RWPE1 (cell line): ENCODE data around the gene EPHB2.

ENCODE experiments used
- CTCF ChIA-PET: fragments of 350-600 bp; sonication (Branson Sonifier 250); formaldehyde crosslinking; extraction: SDS; loops from one replicate; lab custom pipeline; 2021; lab: Yijun Ruan, JAX
- POLR2A ChIA-PET: fragments of 400-600 bp; formaldehyde crosslinking; extraction: SDS; loops from one replicate; lab custom pipeline; 2020; ENCODE audit warnings: antibody characterized with exemption; ENCODE audit not compliant: low non-redundant PET; lab: Yijun Ruan, JAX
- DNase-seq: peaks from one replicate; pipeline ENCODE4 v3.0.0; 2012; ENCODE audit warnings: low spot score
- H3K27ac ChIP-seq: fragments of 450-650 bp; 2 replicates; pipeline ENCODE4 v1.5.1; 2017
- CTCF ChIP-seq: fragments of 450-650 bp; conservative IDR thresholded peaks from 2 replicates; pipeline ENCODE4 v1.5.1; 2017; ENCODE audit warnings: low read depth, mild to moderate bottlenecking

EPHB2 gene

GRCh38 chr1:22772014-22772413, 61.4 kb downstream of the EPHB2 start:
- no peak for DNase-seq
- CTCF ChIA-PET, result no interaction called here
- TF ChIP-seq CTCF, result no peak
- no peak overlapping the region for H3K27ac ChIP-seq
- POLR2A ChIA-PET, result no interaction called here

DNA sequence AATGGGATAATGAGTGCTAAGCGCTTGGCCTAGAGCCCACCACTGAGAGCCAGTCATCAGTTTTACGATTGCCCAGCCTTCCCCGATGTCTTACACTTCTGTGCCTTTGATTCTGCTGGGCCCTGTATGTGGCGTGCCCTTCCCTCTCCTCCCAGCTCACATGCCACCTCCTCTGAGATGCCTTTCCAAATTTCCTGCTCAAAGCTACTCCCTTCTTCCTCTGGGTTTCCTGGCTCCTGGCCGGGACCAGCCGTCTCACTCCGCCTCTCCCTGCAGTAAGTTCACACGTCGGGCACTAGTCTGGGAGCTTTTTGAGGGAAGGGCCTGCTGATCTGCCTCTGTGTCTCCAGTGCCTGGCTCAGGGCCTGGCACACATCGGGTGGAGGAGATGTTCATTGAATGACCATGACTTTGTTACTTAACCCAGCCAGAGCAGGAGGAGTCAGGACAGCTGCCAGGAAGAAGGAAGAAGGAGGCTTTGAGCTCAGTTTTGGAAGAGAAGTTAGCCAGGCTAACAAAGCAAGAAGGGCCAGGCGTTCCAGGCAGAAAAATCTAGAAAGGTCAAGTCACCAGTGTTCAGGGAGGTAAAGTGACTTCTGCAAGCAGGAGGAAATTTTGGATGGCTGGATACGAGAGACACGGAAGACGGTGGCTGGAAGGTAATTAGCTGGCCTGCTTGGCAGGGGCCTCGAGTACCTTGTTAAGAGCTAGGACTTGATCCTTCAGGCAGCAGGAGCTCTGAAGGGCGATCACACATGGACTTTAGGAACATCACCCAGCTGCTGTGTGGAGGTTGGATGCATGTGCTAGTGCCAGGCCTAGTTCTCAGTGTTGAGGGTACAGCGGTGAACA, 63.6 kb downstream of the EPHB2 start:
- POLR2A ChIA-PET, result no interaction called here
- no peak for DNase-seq

GRCh38 chr1:22774833-22775182, 64.2 kb downstream of the EPHB2 start:
- TF ChIP-seq CTCF, result no peak
- DNase-seq, result no peak
- H3K27ac ChIP-seq, result peak overlapping the region; percentile 42; the same call in 1 of the 2 replicates
- CTCF ChIA-PET, result no interaction called here
- POLR2A ChIA-PET, result no interaction called here

More for the DNA sequence above, 63.6 kb downstream of the EPHB2 start:
- CTCF ChIA-PET, result no interaction called here
- no peak for TF ChIP-seq CTCF
- peak overlapping the region; percentile 42 for H3K27ac ChIP-seq

DNA sequence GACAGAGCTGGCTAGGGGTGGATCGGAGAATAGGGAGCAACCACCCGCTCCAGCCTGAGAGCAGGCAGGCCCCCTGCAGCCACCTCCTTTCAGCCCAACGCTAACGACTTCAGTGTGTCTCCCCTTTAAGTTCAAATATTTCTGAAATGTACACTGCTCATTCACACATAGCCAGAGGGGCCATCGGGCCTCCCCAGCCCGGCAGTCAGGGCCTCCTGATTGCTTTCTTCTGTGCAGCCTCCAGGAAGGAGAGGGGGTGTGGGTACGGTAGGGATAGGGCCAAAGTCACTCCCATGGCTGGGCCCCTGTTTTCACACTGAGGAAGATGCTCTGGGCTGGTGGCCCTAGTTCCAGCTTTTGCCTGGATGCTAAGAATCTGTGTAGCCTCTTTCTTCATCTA, 64.8 kb downstream of the EPHB2 start:
- DNase-seq, result no peak
- H3K27ac ChIP-seq, result no peak overlapping the region
- TF ChIP-seq CTCF, result no peak
- POLR2A ChIA-PET, result no interaction called here
- CTCF ChIA-PET, result interaction anchor here (0.6 kb wide), 1 partner anchor 466 kb away, joined by 3 read pairs; no protein-coding TSS in a partner anchor

DNA sequence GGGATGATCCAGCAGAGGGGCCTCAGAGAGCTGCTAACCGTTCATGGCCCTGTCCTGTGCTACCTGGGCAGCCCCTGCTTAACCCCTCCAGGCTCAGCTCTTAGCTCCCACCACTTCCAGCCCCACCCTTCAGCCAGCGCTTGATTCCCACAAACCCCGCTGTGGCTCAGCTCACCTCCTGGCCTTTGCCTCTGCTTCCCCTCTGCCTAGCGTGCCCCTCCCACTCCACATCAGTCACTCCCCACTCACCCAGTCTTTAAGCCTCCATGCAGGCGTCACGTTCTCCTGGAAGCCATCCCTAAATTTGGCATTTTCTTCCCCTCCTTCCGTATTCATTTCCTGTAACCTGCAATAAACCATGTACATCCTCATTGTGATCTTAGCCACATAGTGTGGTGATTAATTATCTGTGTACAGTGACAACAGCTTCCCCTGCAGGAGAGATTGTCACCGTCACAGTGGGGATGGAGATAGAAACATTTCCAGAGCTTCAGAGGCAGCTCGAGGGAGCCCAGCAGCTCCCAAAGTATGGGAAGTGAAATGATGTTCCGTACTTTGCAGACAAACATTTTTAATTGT, 65.5 kb downstream of the EPHB2 start:
- H3K27ac ChIP-seq, result no peak overlapping the region
- no peak for DNase-seq
- CTCF ChIA-PET, result interaction anchor here (0.6 kb wide), 1 partner anchor 465 kb away, joined by 3 read pairs; no protein-coding TSS in a partner anchor
- TF ChIP-seq CTCF, result no peak
- POLR2A ChIA-PET, result no interaction called here

DNA sequence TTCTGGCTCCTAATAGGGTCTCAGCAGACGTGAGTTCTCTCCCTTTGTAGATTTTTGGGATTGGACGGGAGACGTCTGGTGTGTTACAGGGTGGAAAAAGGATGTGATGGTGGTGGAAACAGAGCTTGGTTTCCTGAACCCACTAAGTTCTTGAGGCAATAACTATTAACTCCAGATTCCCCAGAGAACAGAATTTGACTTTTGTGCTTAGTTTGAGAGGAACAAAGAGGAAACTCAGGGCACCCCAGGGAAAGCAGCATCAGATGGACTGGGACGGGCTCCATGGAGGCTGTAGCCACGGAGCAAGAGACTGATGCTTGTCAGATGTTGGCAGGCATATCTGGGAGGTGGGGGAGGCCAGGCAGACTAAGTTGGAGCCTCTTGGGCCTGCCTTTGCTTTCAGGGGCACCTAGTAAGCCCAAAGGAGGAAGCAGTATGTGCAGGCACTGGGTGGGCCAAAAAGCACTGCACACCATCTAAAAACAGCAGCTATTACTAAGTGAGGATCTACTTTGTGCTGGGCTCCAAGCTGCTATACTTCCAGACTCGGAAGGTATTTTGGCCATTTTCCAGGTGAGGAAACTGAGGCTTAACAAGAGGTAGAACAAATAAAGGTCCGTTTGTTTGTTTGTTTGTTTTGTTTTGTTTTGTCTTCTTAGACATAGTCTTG, 66.9 kb downstream of the EPHB2 start:
- no peak overlapping the region for H3K27ac ChIP-seq
- TF ChIP-seq CTCF, result no peak
- ChIA-PET CTCF (no interaction called here), POLR2A (no interaction called here)
- DNase-seq, result no peak
